Activated T-cell treated with anti-CD3 and anti-CD28 coated beads, Interleukin-2, amount 50 U/mL, for 4 hours (primary cell): ENCODE data around the gene DMKN. TPM values are rescaled to one million over a fixed set of nuclear protein-coding genes. Genes with fewer than 3 reads are reported as not detected.

Source experiments
- ATAC-seq, 2 donors: fragments of 200-7000 bp; cut with Tn5 transposase; one replicate each; pipeline ENCODE4 v1.10.0; 2021
- DNase-seq: peaks from one replicate; pipeline ENCODE4 v3.0.0-alpha.2; 2020
- H3K27me3 Mint-ChIP-seq: one replicate; pipeline ENCODE4 v1.8.0; 2021; ENCODE audit warnings: low read depth, mixed read lengths
- H3K36me3 Mint-ChIP-seq: one replicate; pipeline ENCODE4 v1.8.0; 2022; ENCODE audit warnings: mixed read lengths; ENCODE audit not compliant: insufficient read depth
- H3K4me1 Mint-ChIP-seq: one replicate; pipeline ENCODE4 v1.8.0; 2021; ENCODE audit warnings: low read depth, mixed read lengths
- H3K4me3 Mint-ChIP-seq: one replicate; pipeline ENCODE4 v1.8.0; 2021; ENCODE audit warnings: mild to moderate bottlenecking, moderate library complexity, mixed read lengths
- H3K9me3 Mint-ChIP-seq: one replicate; pipeline ENCODE4 v1.8.0; 2021; ENCODE audit warnings: mixed read lengths
- total RNA-seq, 3 donors: library from RNA; stranded (reverse); gene quantifications; one replicate each; pipeline ENCODE4 v1.2.1, GENCODE V29; 2021

DMKN gene
- total RNA-seq, 3 donors from 2014 or later: 0.49 to 1.3 (median 0.95) TPM

DNA sequence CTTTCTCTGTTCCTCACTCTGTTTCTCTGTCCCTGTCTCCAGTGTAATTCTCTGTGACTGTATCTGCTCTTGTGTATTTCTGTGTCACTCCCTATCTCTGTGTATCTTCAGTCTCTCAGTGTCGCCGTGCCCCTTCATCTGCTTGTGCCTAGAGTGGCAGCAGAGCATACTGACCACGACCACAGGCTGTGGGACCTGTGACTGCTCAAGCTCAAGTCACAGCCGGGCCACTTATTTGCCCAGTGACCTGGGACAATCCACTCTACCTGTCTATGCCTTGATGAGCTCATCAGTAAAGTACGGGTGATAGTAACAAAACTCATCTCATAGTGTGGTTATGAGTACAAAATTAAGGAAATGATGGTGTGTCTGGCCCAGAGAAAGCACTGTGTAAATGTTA is 40.6 kb upstream of the DMKN start:
- no peak overlapping the region for H3K4me3 Mint-ChIP-seq
- no peak for DNase-seq
- H3K9me3 Mint-ChIP-seq: no peaks in the 10 kb centered on the region
- H3K4me1 Mint-ChIP-seq: peaks cover 12% of the 10 kb centered on the region
- no peak for ATAC-seq
- peaks cover 6% of the 10 kb centered on the region for H3K36me3 Mint-ChIP-seq
- H3K27me3 Mint-ChIP-seq: peaks cover 12% of the 10 kb centered on the region

DNA sequence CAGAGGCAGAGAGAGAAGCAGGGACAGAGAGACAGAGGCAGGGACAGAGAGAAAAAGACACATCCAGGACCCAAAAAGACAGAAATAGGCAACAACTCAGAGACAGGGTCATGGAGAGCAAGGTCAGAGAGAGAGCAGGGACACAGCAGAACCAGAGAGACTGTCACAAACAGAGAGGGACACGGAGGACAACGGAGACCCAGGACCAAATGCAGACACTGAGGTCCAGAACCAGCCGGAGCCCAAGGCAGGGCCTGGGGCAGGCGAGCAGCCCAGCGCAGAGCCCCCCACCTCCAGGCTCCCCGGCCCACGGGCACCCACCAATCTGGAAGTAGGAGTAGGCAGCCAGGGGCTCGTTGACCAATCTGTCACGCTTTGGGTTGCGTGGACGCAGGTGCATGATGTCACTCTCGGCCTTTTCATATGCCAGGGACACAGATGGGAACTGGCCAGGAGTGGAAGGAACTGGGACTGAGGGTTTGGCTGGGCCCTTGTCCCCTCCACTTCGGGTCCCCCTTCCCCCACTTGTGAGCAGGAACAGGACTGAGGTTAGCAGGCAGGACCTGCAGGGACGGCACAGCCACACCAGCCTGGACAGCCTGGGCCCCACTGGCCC is 40.0 kb upstream of the DMKN start:
- DNase-seq: no peak
- Mint-ChIP-seq H3K4me3 (no peak overlapping the region), H3K9me3 (no peaks in the 10 kb centered on the region), H3K4me1 (peaks cover 13% of the 10 kb centered on the region), H3K27me3 (peaks cover 6% of the 10 kb centered on the region), H3K36me3 (peaks cover 11% of the 10 kb centered on the region)
- no peak for ATAC-seq

DNA sequence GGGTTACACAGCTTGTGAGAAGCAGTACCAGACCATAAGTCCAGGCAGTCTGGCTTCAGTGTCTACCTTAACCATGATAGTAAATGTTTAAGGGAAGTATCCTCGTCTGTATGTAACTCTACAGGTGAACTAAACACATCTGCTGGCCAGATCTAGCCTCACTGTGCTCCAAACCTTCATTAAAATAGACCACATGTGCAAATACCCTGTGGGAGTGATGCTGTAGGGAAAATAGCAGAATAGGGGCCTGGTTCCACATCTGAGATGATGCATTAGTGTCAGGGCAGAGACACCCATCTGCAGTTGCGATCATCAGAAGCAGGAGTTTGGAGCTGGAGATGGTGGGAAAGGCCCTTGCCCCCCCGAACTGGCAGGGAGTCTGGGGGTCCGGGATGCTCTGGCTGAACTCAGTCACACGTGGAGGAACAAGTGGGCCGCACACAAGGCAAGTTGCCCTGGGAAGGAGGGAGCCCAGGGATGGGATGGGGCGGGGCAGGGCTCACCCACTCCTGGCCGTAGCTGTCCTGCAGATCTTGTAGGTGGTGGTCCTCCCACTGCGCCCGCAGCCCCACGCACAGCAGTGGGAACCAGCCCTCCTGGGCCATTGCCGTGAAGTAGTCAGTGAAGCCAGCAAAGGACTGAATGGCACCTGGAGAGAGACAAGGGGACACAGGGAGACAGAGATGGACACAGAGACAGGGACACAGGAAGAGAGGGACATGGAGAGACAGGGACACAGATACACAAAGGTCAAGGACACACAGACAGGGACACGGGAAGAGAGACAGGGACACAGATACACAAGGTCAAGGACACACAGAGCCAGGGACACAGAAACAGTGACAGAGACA is 39.3 kb upstream of the DMKN start:
- no peaks in the 10 kb centered on the region for H3K9me3 Mint-ChIP-seq
- peaks cover 6% of the 10 kb centered on the region for H3K27me3 Mint-ChIP-seq
- ATAC-seq (no peak), DNase-seq (no peak)
- H3K36me3 Mint-ChIP-seq: peaks cover 14% of the 10 kb centered on the region
- no peak overlapping the region for H3K4me3 Mint-ChIP-seq
- H3K4me1 Mint-ChIP-seq: peaks cover 12% of the 10 kb centered on the region

DNA sequence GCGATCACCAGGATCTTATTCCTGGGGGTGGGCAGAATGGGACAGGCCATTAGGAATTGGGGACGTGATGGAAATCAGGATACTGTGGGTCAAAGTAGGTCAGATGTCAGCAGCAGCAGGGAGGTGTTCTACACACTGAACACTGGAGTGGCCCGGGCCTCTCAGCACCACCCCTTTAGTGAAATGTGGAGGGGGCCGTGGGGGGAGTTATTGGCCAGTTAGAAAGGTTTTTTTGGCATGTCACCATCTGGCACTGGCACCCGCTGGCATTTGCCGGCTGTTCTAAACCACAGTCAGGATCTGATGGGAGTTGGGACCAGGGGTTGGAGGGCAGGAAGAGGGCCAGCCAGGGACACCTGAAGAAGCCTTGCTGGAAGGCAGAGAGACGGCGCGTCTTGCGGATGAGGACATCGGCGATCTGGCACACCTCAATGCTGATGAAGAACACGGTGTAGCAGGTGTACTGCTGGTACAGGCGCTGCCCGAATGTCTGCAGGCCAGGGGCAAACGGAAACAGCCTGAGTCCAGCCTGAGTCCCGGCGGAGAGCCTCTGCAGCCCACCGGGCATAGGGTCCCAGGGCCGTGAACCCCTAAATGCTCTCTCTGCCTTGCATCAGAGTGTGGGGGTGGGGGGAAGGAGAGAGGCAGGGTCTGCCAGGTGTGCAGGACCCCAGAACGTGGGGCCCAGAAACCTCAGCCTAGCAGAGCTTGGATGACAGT is 37.8 kb upstream of the DMKN start:
- ATAC-seq: no peak
- Mint-ChIP-seq H3K27me3 (peaks cover under 1% of the 10 kb centered on the region), H3K4me3 (no peak overlapping the region), H3K36me3 (peaks cover 20% of the 10 kb centered on the region), H3K4me1 (peaks cover 21% of the 10 kb centered on the region), H3K9me3 (no peaks in the 10 kb centered on the region)
- no peak for DNase-seq

DNA sequence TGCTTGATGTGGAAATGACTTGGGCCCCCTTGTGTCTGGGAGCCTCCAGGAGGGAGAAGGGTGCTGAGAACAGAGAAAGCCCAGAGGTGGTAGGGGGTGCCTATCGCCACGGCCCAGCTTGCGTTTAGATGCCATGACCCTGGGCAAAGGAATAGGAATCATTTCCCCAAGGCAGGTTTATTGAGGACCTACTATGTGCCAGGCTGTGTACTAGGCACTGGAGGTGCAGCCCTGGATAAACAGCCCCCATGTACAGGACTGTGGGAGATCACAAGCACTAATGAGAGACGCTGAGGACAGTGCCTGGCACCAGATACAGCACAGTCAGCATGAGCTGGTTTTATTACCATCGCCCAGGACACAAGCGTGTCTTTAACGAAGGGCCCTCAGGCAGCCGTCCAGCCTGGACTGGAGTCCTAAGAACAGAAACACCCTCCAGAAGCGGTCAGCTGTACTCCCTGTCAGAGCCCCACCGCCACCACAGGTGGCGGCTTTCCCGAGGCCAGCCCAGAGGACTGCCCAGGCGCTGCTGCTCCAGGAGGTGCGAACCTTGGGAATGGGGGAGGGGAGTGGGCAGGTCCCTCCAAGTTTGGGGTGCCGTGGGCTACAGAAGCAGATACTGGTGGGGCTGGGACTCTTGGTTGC is 36.6 kb upstream of the DMKN start:
- Mint-ChIP-seq H3K4me3 (no peak overlapping the region), H3K27me3 (no peaks in the 10 kb centered on the region), H3K4me1 (peaks cover 23% of the 10 kb centered on the region), H3K36me3 (peaks cover 20% of the 10 kb centered on the region), H3K9me3 (no peaks in the 10 kb centered on the region)
- ATAC-seq: no peak
- DNase-seq: no peak

DNA sequence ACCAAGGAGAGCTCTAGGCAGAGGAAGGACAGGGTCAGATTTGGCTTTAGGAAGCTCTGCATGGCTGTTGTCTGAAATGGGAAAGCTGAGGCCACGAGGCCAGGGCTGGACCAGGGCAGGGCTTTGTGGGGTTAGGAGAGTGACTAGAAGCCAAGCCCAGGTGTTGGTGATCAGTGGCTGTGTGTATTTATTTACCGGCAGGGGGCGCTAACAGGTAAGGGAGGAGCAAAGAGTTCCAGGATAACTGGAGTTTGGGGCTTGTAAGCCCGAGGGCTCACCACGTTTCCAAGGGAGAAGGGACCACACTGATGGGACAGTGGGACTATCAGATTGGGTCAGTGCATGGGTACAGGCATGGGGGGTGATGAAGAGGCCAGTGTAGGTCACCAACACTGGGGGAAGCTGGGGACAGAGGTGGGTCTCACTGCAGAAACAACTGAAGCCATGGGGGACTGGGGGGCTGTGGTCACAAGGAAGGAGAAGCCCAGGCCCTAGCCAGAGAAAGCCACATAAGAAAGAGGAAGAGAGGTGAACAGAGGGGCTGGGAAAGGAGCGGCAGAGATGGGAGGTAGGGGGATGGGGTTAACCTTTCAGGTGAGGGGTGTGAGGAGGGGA is 35.8 kb upstream of the DMKN start:
- DNase-seq (peak; percentile 43), ATAC-seq (no peak)
- Mint-ChIP-seq H3K36me3 (peaks cover 20% of the 10 kb centered on the region), H3K27me3 (no peaks in the 10 kb centered on the region), H3K9me3 (no peaks in the 10 kb centered on the region), H3K4me1 (peaks cover 30% of the 10 kb centered on the region), H3K4me3 (no peak overlapping the region)

DNA sequence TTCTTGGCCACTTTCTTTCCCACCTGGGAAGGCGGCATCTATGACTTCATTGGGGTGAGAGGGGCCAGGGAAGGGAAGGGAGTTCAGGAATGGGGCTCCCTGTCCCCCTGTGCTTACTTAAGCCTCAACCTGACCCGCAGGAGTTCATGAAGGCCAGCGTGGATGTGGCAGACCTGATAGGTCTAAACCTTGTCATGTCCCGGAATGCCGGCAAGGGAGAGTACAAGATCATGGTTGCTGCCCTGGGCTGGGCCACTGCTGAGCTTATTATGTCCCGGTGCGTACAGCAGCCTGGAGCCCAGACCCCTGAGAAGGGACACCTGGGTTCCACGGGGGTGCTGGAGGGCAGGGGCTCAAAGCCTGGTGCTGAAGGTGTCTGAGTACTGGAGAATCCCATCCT is 33.1 kb upstream of the DMKN start:
- no peaks in the 10 kb centered on the region for H3K9me3 Mint-ChIP-seq
- H3K4me1 Mint-ChIP-seq: peaks cover 32% of the 10 kb centered on the region
- DNase-seq (no peak), ATAC-seq (no peak)
- peak overlapping the region; percentile 94 for H3K4me3 Mint-ChIP-seq
- H3K36me3 Mint-ChIP-seq: peaks cover 20% of the 10 kb centered on the region
- no peaks in the 10 kb centered on the region for H3K27me3 Mint-ChIP-seq

DNA sequence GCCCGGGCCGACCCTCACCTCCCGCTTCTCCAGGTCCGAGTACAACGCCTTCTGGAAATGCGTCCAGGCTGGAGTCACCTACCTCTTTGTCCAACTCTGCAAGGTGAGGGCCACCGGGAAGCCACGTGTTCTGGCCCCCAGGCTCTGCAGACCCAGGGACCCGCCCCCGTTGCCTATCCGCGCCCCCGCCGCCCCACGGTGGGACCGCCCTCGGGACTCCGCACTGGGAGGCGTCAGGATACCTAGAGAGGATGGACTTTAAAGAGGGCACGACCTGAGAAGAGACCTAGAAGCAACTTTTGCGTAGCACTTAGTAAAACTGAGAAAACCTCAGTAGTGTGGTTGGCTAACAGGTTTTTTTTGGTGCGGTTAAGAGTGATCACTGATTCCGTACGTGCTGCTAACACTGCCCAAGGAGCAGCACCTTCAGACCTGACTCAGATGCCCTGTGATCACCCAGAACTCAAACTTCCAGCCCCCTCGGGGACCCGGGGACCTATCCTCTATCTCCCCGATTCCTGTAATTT is 32.5 kb upstream of the DMKN start:
- peak; percentile 76 to 80 for ATAC-seq
- DNase-seq: peak; percentile 59

DNA sequence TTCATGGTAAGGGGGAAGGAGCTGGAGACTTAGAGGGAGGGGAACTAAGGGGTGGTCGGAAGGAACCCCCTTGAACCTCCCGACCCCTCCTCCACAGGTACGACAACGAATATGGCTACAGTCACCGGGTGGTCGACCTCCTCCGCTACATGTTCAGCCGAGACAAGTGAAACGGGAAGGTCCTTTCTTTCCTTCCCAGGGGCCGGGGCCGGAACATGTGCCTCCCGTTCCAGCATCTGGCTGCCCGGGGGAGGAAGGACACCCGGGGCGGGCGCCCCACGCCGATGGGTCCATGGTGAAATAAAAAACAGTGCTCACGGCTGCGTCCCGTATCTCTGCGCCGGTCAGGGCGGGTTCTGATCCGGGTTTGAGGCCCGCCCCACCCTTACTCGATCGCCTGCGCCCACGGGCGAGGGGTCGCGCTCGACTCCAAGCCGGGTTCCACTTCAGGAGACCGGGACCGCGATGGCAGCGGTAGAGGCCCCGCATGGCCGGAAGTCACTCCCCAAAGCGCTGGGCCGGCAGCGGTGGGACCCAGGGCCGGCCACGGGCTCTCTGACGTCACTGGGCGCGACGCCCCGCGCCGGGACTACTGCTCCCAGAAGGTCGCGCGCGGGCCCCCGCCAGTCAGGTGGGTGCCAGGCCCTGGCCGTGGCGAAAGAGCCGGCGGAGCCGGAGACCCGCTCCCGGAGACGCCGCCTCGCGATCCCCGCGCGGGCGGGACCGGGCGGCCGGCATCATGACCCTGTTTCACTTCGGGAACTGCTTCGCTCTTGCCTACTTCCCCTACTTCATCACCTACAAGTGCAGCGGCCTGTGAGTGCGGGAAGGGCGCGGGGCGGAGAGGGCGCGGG is 31.8 kb upstream of the DMKN start, which contains the start of gene TMEM147:
TSS of gene TMEM147 (plus strand) at position 626 of the 854 bp plus-strand sequence. CDS start at position 740, 114 bp downstream.
- Mint-ChIP-seq H3K27me3 (no peaks in the 10 kb centered on the region), H3K4me3 (peak within 1 kb of the TSS; percentile 94), H3K4me1 (peaks cover 33% of the 10 kb centered on the region), H3K9me3 (no peaks in the 10 kb centered on the region), H3K36me3 (peaks cover 16% of the 10 kb centered on the region)
- ATAC-seq: peak; percentile 84 to 86
- DNase-seq: peak; percentile 77

More for the DNA sequence above, 32.5 kb upstream of the DMKN start:
- Mint-ChIP-seq H3K36me3 (peaks cover 19% of the 10 kb centered on the region), H3K27me3 (no peaks in the 10 kb centered on the region), H3K4me3 (peak overlapping the region; percentile 94), H3K9me3 (no peaks in the 10 kb centered on the region), H3K4me1 (peaks cover 32% of the 10 kb centered on the region)

DNA sequence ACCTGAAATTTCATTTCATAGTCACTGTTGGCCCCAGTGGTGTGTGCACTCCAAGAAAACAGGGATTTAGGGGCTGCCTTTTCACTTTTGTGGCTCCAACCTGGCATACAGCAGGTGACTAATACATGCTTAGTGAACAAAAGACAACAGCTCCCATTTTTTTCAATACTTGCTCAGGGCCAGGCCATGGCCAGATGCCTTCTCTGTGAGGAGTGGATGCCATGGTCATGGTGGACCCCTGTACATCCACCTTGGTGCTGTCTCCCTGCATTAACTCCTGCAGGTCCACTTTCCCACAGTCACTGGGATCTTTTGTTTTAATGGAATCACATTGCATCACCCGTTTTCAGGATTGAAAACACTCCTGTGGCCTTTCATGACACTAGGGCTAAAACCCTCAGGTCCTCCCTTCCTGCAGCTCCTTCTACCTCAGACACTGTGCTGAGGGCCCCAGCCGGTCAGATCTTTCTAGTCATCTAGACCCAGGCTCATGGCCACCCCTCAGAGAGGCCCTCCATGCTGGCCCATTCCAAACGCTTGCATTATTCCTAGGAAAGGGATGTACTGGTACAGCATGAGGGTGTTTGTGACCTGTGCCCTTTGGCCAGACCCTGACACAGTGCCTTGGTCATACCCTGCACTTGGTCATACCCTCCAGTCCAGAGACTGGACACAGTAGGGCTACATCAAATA is 30.8 kb upstream of the DMKN start:
- peaks cover 33% of the 10 kb centered on the region for H3K4me1 Mint-ChIP-seq
- H3K4me3 Mint-ChIP-seq: peak overlapping the region; percentile 94
- no peaks in the 10 kb centered on the region for H3K9me3 Mint-ChIP-seq
- DNase-seq: no peak
- H3K27me3 Mint-ChIP-seq: no peaks in the 10 kb centered on the region
- H3K36me3 Mint-ChIP-seq: peaks cover 16% of the 10 kb centered on the region
- no peak for ATAC-seq

DNA sequence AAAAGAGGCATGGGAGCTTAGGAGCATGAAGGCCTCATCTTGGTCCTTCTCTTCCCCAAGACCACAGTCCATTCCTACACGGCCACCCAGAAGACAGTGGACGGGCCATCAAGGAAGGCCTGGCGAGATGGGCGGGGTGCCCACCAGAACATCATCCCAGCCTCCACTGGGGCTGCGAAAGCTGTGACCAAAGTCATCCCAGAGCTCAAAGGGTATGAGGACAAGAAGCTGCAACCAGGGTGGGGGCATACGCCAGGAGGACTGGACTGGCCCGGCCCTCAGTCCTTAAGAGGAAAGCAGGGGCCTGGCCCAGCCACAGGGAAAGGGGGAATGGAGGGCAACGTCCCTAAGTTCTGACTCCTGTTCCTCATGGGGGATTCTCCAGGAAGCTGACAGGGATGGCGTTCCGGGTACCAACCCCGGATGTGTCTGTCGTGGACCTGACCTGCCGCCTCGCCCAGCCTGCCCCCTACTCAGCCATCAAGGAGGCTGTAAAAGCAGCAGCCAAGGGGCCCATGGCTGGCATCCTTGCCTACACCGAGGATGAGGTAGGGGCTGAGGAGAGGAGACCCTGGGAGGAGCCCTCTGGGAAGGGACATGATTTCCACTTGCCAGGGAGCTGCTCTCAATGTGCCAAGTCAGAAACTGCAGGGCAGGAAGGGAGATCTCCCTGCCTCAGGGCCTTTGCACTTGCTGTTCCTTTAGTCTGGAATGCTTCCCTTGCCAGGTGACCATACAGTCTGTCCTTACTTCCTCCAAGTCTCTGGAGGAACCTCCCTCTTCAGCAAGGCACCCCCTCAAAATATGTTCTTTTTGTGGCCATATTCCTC is 30.0 kb upstream of the DMKN start:
- Mint-ChIP-seq H3K9me3 (no peaks in the 10 kb centered on the region), H3K36me3 (peaks cover 10% of the 10 kb centered on the region), H3K27me3 (no peaks in the 10 kb centered on the region), H3K4me3 (no peak overlapping the region), H3K4me1 (peaks cover 26% of the 10 kb centered on the region)
- DNase-seq (no peak), ATAC-seq (no peak)

DNA sequence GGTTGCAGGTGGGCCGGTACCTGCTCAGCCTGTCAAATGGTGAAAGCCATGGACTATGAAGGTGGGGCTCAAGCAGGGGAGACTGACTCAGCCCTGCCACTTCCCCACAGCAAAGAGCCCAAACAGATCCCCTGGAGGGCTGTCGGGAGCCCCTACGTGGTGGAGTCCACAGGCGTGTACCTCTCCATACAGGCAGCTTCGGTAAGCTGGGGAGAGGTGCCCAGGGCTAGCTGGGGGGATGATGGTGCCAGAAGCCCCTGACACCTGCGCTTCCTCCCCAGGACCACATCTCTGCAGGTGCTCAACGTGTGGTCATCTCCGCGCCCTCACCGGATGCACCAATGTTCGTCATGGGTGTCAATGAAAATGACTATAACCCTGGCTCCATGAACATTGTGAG is 28.8 kb upstream of the DMKN start:
- Mint-ChIP-seq H3K27me3 (no peaks in the 10 kb centered on the region), H3K4me1 (peaks cover 22% of the 10 kb centered on the region), H3K9me3 (no peaks in the 10 kb centered on the region), H3K4me3 (no peak overlapping the region), H3K36me3 (peaks cover under 1% of the 10 kb centered on the region)
- DNase-seq (no peak), ATAC-seq (no peak)
